Lower leg skin (tissue), 3 donors: Measurements from ENCODE around the gene P3H2.

Experiments used
- POLR2A ChIP-seq, 2 donors: fragments of 450-650 bp; IDR thresholded peaks; one replicate each; pipeline ENCODE4 v1.6.1; 2016 to 2017; ENCODE audit warnings: antibody characterized with exemption in 2 of 2, mild to moderate bottlenecking in 1 of 2, moderate library complexity in 1 of 2
- TF ChIP-seq, protein P1 (sequence below), 3 donors: fragments of 450-650 bp; IDR thresholded peaks; one replicate each; pipeline ENCODE4 v1.5.1; 2016; ENCODE audit warnings: antibody characterized with exemption in 3 of 3, mild to moderate bottlenecking in 3 of 3, moderate library complexity in 2 of 3

DNA sequence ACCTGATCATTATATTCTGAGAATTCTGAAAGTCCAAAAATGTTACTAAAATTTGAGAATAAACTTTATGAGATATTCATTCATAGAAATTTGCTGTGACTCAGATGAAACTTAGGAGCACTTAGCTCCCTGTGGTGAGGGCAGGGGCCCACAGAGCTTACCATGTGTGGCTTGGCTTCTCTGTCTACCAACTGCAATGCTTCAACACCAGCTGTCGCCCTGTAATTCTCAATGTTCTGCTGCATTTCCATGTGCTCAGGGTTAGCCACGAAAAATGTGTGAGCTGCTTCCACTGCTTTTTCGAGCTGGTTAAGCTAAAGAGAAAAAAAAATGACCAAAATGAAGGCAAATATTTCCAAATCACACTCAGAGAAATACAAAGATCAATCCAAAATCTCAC lies 125.6 kb downstream of the P3H2 start:
- TF ChIP-seq, protein P1, sequence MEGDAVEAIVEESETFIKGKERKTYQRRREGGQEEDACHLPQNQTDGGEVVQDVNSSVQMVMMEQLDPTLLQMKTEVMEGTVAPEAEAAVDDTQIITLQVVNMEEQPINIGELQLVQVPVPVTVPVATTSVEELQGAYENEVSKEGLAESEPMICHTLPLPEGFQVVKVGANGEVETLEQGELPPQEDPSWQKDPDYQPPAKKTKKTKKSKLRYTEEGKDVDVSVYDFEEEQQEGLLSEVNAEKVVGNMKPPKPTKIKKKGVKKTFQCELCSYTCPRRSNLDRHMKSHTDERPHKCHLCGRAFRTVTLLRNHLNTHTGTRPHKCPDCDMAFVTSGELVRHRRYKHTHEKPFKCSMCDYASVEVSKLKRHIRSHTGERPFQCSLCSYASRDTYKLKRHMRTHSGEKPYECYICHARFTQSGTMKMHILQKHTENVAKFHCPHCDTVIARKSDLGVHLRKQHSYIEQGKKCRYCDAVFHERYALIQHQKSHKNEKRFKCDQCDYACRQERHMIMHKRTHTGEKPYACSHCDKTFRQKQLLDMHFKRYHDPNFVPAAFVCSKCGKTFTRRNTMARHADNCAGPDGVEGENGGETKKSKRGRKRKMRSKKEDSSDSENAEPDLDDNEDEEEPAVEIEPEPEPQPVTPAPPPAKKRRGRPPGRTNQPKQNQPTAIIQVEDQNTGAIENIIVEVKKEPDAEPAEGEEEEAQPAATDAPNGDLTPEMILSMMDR (IDR thresholded peaks at IDR 0.05) = no peak
- TF ChIP-seq POLR2A (IDR thresholded peaks at IDR 0.05) = no peak
